Peyer's patch (tissue), 4 donors: Measurements from ENCODE around the gene ATF7IP.

ENCODE experiments used
- CTCF ChIP-seq, 6 experiments: fragments of 450-650 bp in 4 of 6; fragments of 200-600 bp in 2 of 6; sonication (generic) in 1 of 6; IDR thresholded peaks; one replicate each; pipeline ENCODE4 v1.5.1; 2017 to 2019; ENCODE audit warnings: antibody characterized with exemption in 6 of 6, mild to moderate bottlenecking in 3 of 6, moderate library complexity in 1 of 6
- POLR2A ChIP-seq, 2 donors: fragments of 450-650 bp; IDR thresholded peaks; one replicate each; pipeline ENCODE4 v1.5.1; 2017; ENCODE audit warnings: antibody characterized with exemption in 2 of 2, mild to moderate bottlenecking in 2 of 2, moderate library complexity in 2 of 2

- TF ChIP-seq POLR2A (IDR thresholded peaks at IDR 0.05), result no peak
- TF ChIP-seq CTCF (IDR thresholded peaks at IDR 0.05), result no peak
These were observed 7.7 kb downstream of the ATF7IP start for GRCh38 chr12:14373217-14373616.
